ENCODE measurements around the gene DSC2. TPM values are rescaled to one million over a fixed set of nuclear protein-coding genes. Genes with fewer than 3 reads are reported as not detected.

DSC2 gene
- total and polyA plus RNA-seq, 2 of the 8 experiments (the other 6 are each of a cell fraction or from before 2014, with no cell fraction given) = 4.6 to 39.7 TPM

DNA sequence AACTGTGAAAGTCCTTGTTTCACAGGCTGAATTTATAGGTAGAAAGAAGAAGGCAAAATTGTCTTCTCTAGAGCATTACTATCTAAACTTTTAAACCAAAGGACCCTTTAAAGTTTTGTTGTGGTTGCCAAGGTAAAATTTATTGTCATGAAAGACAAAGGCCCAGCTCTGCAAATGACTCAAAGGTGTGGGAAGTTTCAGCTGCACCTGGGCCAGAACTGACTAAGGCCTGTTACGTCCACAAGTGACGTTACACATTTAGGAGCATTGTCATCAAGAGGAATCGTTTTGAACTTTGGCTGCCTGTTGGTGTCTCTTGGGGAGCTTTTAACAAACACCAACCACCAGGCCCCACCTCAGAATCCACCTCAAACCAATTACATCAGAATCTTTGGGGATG is 51.6 kb downstream of the DSC2 start (continued):
- TF ChIP-seq, protein P1, sequence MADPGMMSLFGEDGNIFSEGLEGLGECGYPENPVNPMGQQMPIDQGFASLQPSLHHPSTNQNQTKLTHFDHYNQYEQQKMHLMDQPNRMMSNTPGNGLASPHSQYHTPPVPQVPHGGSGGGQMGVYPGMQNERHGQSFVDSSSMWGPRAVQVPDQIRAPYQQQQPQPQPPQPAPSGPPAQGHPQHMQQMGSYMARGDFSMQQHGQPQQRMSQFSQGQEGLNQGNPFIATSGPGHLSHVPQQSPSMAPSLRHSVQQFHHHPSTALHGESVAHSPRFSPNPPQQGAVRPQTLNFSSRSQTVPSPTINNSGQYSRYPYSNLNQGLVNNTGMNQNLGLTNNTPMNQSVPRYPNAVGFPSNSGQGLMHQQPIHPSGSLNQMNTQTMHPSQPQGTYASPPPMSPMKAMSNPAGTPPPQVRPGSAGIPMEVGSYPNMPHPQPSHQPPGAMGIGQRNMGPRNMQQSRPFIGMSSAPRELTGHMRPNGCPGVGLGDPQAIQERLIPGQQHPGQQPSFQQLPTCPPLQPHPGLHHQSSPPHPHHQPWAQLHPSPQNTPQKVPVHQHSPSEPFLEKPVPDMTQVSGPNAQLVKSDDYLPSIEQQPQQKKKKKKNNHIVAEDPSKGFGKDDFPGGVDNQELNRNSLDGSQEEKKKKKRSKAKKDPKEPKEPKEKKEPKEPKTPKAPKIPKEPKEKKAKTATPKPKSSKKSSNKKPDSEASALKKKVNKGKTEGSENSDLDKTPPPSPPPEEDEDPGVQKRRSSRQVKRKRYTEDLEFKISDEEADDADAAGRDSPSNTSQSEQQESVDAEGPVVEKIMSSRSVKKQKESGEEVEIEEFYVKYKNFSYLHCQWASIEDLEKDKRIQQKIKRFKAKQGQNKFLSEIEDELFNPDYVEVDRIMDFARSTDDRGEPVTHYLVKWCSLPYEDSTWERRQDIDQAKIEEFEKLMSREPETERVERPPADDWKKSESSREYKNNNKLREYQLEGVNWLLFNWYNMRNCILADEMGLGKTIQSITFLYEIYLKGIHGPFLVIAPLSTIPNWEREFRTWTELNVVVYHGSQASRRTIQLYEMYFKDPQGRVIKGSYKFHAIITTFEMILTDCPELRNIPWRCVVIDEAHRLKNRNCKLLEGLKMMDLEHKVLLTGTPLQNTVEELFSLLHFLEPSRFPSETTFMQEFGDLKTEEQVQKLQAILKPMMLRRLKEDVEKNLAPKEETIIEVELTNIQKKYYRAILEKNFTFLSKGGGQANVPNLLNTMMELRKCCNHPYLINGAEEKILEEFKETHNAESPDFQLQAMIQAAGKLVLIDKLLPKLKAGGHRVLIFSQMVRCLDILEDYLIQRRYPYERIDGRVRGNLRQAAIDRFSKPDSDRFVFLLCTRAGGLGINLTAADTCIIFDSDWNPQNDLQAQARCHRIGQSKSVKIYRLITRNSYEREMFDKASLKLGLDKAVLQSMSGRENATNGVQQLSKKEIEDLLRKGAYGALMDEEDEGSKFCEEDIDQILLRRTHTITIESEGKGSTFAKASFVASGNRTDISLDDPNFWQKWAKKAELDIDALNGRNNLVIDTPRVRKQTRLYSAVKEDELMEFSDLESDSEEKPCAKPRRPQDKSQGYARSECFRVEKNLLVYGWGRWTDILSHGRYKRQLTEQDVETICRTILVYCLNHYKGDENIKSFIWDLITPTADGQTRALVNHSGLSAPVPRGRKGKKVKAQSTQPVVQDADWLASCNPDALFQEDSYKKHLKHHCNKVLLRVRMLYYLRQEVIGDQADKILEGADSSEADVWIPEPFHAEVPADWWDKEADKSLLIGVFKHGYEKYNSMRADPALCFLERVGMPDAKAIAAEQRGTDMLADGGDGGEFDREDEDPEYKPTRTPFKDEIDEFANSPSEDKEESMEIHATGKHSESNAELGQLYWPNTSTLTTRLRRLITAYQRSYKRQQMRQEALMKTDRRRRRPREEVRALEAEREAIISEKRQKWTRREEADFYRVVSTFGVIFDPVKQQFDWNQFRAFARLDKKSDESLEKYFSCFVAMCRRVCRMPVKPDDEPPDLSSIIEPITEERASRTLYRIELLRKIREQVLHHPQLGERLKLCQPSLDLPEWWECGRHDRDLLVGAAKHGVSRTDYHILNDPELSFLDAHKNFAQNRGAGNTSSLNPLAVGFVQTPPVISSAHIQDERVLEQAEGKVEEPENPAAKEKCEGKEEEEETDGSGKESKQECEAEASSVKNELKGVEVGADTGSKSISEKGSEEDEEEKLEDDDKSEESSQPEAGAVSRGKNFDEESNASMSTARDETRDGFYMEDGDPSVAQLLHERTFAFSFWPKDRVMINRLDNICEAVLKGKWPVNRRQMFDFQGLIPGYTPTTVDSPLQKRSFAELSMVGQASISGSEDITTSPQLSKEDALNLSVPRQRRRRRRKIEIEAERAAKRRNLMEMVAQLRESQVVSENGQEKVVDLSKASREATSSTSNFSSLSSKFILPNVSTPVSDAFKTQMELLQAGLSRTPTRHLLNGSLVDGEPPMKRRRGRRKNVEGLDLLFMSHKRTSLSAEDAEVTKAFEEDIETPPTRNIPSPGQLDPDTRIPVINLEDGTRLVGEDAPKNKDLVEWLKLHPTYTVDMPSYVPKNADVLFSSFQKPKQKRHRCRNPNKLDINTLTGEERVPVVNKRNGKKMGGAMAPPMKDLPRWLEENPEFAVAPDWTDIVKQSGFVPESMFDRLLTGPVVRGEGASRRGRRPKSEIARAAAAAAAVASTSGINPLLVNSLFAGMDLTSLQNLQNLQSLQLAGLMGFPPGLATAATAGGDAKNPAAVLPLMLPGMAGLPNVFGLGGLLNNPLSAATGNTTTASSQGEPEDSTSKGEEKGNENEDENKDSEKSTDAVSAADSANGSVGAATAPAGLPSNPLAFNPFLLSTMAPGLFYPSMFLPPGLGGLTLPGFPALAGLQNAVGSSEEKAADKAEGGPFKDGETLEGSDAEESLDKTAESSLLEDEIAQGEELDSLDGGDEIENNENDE (IDR thresholded peaks at IDR 0.05; ENCODE audit: insufficient replicate concordance, low read length) = no peak
- TF ChIP-seq CTCF (IDR thresholded peaks at IDR 0.05; ENCODE audit: control extremely low read depth in 1 of 3, insufficient read depth in 1 of 3, low read depth in 1 of 3, low read length in 3 of 3) (no peak), CREB1 (IDR thresholded peaks at IDR 0.05) (no peak), CBX5 (IDR thresholded peaks at IDR 0.05; ENCODE audit: low read depth, low read length) (no peak), EP300 (IDR thresholded peaks at IDR 0.05; ENCODE audit: borderline replicate concordance in 1 of 2, low read depth in 2 of 2, low read length in 2 of 2) (no peak), TEAD4 (IDR thresholded peaks at IDR 0.05; ENCODE audit: low read depth, low read length) (no peak), EGR1 (IDR thresholded peaks at IDR 0.05; ENCODE audit: borderline replicate concordance, low read depth, low read length) (no peak), MAFK (IDR thresholded peaks at IDR 0.05; ENCODE audit: low read depth, low read length) (no peak), SRF (IDR thresholded peaks at IDR 0.05; ENCODE audit: low read depth, low read length) (no peak), SP1 (IDR thresholded peaks at IDR 0.05; ENCODE audit: low read depth, low read length) (no peak)

Measured in H1 (cell line).